ENCODE results near the gene OR10J1.
"Not testable (repeated sequence)": the region's sequence is repeated elsewhere in the genome, so short reads cannot be mapped to it uniquely, and the experiment has no call there.

OR10J1 gene

GRCh38 chr1:159443066-159443750 lies 3.7 kb downstream of the OR10J1 start:
- Mint-ChIP-seq H3K4me1 (no peaks in the 10 kb centered on the region), H3K36me3 (ENCODE audit: low read depth) (no peaks in the 10 kb centered on the region), H3K4me3 (no peak overlapping the region), H3K27me3 (ENCODE audit: low read depth, poor library complexity) (peaks cover 11% of the 10 kb centered on the region), H3K9me3 (peaks cover 44% of the 10 kb centered on the region), H3K27ac (no peak overlapping the region)
- no peak for DNase-seq
- TF ChIP-seq, protein P1, sequence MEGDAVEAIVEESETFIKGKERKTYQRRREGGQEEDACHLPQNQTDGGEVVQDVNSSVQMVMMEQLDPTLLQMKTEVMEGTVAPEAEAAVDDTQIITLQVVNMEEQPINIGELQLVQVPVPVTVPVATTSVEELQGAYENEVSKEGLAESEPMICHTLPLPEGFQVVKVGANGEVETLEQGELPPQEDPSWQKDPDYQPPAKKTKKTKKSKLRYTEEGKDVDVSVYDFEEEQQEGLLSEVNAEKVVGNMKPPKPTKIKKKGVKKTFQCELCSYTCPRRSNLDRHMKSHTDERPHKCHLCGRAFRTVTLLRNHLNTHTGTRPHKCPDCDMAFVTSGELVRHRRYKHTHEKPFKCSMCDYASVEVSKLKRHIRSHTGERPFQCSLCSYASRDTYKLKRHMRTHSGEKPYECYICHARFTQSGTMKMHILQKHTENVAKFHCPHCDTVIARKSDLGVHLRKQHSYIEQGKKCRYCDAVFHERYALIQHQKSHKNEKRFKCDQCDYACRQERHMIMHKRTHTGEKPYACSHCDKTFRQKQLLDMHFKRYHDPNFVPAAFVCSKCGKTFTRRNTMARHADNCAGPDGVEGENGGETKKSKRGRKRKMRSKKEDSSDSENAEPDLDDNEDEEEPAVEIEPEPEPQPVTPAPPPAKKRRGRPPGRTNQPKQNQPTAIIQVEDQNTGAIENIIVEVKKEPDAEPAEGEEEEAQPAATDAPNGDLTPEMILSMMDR (IDR thresholded peaks at IDR 0.05) = no peak

DNA sequence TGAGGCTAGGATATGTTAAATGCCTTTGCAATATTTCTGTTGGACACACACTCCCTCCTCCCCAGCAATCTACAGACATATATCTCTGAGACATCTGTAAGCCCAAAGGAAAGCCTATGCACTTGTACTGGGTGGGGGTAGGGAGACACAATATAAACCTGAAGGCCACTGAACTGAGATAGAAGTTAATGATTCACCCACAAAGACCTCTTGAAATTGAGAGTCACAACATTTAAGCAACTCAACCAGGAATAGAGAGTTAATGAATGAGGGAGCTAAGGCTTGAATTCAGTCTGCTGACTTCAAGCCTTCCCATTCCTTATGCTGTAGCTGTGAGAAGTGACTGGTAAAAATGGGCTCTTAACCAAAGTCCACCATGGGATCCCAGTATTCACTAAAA lies 5.0 kb downstream of the OR10J1 start:
- H3K4me1 Mint-ChIP-seq = no peaks in the 10 kb centered on the region
- H3K4me3 Mint-ChIP-seq = no peak overlapping the region
- H3K27ac Mint-ChIP-seq = no peak overlapping the region
- H3K9me3 Mint-ChIP-seq = peaks cover 53% of the 10 kb centered on the region
- DNase-seq = no peak
- TF ChIP-seq, protein P1 (IDR thresholded peaks at IDR 0.05) = no peak
- no peaks in the 10 kb centered on the region for H3K36me3 Mint-ChIP-seq (ENCODE audit: low read depth)
- H3K27me3 Mint-ChIP-seq (ENCODE audit: low read depth, poor library complexity) = peaks cover 8% of the 10 kb centered on the region

GRCh38 chr1:159448181-159448580 lies 8.7 kb downstream of the OR10J1 start:
- Mint-ChIP-seq H3K9me3 (peaks cover 68% of the 10 kb centered on the region), H3K27me3 (ENCODE audit: low read depth, poor library complexity) (peaks cover 4% of the 10 kb centered on the region), H3K36me3 (ENCODE audit: low read depth) (no peaks in the 10 kb centered on the region), H3K4me3 (no peak overlapping the region), H3K4me1 (no peaks in the 10 kb centered on the region), H3K27ac (no peak overlapping the region)
- TF ChIP-seq, protein P1 (IDR thresholded peaks at IDR 0.05) = no peak
- no peak for DNase-seq

GRCh38 chr1:159449605-159450004 lies 10.1 kb downstream of the OR10J1 start:
- H3K36me3 Mint-ChIP-seq (ENCODE audit: low read depth); H3K27me3 Mint-ChIP-seq (ENCODE audit: low read depth, poor library complexity); H3K4me1 Mint-ChIP-seq; DNase-seq; H3K4me3 Mint-ChIP-seq; H3K27ac Mint-ChIP-seq: not testable (repeated sequence)
- peaks cover 72% of the 10 kb centered on the region for H3K9me3 Mint-ChIP-seq

- no peaks in the 10 kb centered on the region for H3K36me3 Mint-ChIP-seq (ENCODE audit: low read depth)
- TF ChIP-seq, protein P1 (IDR thresholded peaks at IDR 0.05) = no peak
Measured at GRCh38 chr1:159459551-159459950, 20.0 kb downstream of the OR10J1 start.

GRCh38 chr1:159465191-159465603 lies 25.7 kb downstream of the OR10J1 start:
- Mint-ChIP-seq H3K4me1 (no peaks in the 10 kb centered on the region), H3K27ac (no peak overlapping the region), H3K27me3 (ENCODE audit: low read depth, poor library complexity) (no peaks in the 10 kb centered on the region), H3K36me3 (ENCODE audit: low read depth) (no peaks in the 10 kb centered on the region), H3K9me3 (peaks cover 52% of the 10 kb centered on the region), H3K4me3 (no peak overlapping the region)
- TF ChIP-seq, protein P1 (IDR thresholded peaks at IDR 0.05) = no peak
- DNase-seq = no peak

More at GRCh38 chr1:159459551-159459950, 20.0 kb downstream of the OR10J1 start:
- no peaks in the 10 kb centered on the region for H3K4me1 Mint-ChIP-seq
- no peak for DNase-seq
- no peaks in the 10 kb centered on the region for H3K27me3 Mint-ChIP-seq (ENCODE audit: low read depth, poor library complexity)
- H3K4me3 Mint-ChIP-seq = no peak overlapping the region
- no peak overlapping the region for H3K27ac Mint-ChIP-seq
- H3K9me3 Mint-ChIP-seq = peaks cover 39% of the 10 kb centered on the region
